HG02571 (cell line): ENCODE measurements around the gene AQP2.

Source experiments
- ATAC-seq: cut with Tn5 transposase; IDR thresholded peaks from one replicate; pipeline ENCODE4 v1.9.1; 2021; ENCODE audit warnings: mild to moderate bottlenecking, moderate library complexity; ENCODE audit not compliant: unreplicated experiment

The AQP2 gene

GRCh38 chr12:49920241-49920914 lies 30.2 kb upstream of the AQP2 start:
- no peak for ATAC-seq

- ATAC-seq = no peak
These were observed 29.6 kb upstream of the AQP2 start for GRCh38 chr12:49920915-49921286.

- ATAC-seq = no peak
These were observed 29.2 kb upstream of the AQP2 start for GRCh38 chr12:49921299-49921698.

- ATAC-seq = no peak
These were observed 28.6 kb upstream of the AQP2 start for GRCh38 chr12:49921936-49922335.

- ATAC-seq = no peak
These were observed 28.0 kb upstream of the AQP2 start for GRCh38 chr12:49922349-49923034.

DNA sequence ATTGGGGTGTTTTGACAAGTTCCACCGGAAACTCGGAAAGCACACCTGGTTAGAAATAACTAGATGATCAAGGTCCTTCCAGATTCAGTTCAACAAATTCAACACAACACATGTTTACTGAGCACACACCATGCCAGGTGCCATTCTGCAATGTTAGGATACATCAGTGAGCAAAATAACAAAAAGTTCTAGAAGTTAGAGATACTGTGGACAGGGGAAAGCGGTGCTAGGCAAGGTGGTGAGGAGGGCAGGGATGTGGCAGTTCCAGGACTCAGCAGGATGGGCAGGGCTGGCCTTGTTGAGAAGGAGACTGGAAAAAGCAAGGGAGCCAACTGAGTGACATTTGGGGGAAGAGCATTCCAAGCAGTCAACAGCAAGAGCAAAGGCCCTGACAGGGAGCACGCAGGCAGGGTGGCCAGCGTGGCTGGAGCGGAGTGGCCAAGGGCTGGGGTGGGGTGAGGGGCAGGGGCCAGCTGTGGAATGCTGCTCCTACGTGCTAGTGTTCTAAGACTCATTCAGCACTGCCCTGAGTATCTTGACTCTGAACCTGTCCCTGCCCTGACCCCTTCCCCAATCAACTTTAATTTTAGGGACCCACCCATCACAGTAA lies 27.4 kb upstream of the AQP2 start:
- ATAC-seq = no peak

DNA sequence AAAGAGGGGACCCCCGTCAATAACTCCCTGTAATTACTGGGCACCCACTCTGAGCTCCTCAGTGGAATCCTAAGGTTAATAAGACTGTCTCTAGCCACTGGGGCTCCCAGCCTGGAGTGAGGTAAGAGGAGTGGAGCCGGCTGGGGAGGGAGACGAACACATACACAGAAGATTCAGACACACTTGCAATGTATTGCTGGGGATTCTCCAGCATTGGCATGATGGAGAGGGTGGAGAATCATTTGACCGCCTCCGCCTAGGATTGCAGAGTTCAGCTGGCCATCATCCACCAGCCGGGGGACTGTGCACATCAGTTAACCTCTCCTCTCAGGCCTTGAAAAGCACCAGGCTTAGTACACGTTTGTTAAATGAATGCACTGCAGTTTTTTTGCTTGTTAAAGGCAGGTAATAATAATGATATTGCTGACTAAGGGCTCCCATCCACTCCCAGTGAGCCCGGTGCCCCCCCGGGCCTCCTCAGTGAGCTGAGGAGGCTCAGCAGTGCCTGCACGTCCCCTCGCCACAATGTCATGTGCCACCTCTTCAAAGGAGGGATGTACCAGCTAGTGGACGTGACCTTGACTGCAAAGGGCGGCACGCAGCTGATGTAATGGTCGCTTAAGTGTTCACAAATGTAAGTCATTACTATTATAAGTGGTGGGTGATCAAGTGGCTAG lies 26.5 kb upstream of the AQP2 start:
- no peak for ATAC-seq

DNA sequence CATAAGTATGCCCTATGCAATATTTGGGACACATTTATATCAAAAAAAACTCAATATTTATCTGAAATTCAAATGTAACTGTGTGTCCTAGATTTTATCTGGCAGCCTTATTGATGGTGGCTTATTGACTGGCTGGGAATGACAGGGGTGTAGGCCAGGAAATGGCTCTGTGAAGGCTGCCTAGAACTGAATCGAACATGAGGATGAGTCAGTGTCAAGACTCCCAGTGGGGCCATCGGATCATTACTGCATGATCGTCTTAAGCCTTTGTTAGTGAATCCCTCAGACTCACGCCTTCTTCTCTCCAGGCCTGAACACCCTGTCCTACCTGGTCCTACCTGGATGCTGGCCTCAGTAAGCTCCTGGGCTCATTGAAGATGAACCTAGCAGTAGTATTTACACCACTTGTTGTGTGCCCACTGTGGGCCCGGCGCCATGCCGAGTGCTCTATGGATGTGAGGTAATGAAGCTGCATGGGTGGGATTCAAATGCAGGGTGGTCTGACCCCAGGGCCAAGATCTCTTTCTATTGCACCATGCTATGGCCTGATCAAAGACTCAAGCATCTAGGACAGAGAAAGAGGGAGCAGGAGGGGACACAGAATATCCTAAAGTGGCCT lies 25.8 kb upstream of the AQP2 start:
- ATAC-seq = no peak

GRCh38 chr12:49925433-49926204 lies 24.9 kb upstream of the AQP2 start:
- no peak for ATAC-seq

GRCh38 chr12:49928471-49928870 lies 22.1 kb upstream of the AQP2 start:
- no peak for ATAC-seq

- no peak for ATAC-seq
These were observed 21.0 kb upstream of the AQP2 start for GRCh38 chr12:49929581-49929980.

- no peak for ATAC-seq
These were observed 19.8 kb upstream of the AQP2 start for GRCh38 chr12:49930515-49931288.

GRCh38 chr12:49932023-49932422 lies 18.5 kb upstream of the AQP2 start:
- no peak for ATAC-seq

- no peak for ATAC-seq
These were observed 17.9 kb upstream of the AQP2 start for GRCh38 chr12:49932533-49933130.

DNA sequence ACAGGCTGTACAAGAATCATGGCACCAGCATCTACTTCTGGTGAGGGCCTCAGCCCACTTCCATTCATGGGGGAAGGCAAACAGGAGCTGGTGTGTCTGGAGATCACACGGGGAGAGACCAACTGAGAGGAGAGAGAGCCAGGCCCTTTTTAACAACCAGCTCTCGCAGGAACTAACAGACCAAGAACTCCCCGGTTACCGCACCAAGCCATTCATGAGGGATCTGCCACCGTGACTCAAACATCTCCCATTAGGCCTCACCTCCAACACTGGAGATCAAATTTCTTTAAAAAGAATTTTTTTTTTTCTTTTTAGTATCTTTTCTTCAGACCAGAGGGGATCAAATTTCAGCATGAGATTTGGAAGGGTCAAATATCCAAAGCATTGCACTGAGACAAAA lies 16.7 kb upstream of the AQP2 start:
- no peak for ATAC-seq

- no peak for ATAC-seq
These were observed 16.0 kb upstream of the AQP2 start for GRCh38 chr12:49934505-49934904.

DNA sequence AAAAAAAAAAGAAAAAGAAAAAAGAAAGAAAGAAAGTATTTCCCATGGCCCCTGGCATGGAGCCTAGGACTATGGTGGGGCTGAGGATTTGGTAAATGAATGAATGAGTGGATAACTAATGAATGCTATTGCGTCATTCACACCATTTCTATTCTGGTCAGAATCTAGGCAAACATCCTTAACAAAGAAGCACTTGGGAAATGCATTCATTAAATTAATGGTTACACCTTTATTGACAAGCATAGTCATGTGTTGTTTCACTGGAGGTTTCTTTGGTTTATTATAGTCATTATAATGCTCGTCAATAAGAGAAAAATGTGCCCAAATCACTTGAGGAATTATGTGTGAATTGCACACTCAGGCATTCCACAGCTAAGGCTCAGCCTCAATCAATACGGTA lies 13.6 kb upstream of the AQP2 start:
- no peak for ATAC-seq

DNA sequence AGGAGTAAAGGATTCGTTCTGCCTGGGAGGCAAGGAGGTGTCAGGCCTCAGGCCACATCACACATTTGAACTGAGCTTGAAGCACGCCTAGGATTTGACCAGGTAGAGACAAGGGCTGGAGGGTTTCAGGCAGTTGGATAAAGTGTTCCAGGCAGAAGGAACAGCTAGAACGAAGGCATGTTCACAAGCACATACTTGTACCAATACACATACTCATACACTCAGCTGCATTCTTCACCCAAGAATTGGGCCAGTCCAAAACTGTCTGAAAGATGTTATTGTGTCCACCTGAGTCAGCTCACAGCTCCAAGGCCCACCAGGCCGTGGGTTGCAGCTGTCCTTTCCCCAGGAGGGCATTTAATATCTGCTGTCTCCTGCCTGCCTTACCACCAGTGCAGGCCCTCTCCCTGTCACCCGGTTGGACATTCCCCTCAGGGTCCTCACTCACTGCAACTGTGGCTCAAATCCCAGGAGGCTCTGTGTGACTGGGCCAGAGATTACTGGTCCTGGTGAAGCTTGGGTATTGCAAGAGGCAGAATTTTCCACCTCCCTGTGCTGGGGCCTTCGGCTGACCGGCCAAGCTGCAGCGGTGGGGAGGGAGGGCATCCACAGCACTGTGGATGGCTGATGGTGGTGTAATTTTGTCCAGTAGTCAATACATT lies 12.8 kb upstream of the AQP2 start:
- ATAC-seq = no peak

- no peak for ATAC-seq
These were observed 11.2 kb upstream of the AQP2 start for GRCh38 chr12:49939307-49939706.
